Measurements from ENCODE around the gene PPARG.
"Not testable (repeated sequence)": the region's sequence is repeated elsewhere in the genome, so short reads cannot be mapped to it uniquely, and the experiment has no call there.

PPARG gene

DNA sequence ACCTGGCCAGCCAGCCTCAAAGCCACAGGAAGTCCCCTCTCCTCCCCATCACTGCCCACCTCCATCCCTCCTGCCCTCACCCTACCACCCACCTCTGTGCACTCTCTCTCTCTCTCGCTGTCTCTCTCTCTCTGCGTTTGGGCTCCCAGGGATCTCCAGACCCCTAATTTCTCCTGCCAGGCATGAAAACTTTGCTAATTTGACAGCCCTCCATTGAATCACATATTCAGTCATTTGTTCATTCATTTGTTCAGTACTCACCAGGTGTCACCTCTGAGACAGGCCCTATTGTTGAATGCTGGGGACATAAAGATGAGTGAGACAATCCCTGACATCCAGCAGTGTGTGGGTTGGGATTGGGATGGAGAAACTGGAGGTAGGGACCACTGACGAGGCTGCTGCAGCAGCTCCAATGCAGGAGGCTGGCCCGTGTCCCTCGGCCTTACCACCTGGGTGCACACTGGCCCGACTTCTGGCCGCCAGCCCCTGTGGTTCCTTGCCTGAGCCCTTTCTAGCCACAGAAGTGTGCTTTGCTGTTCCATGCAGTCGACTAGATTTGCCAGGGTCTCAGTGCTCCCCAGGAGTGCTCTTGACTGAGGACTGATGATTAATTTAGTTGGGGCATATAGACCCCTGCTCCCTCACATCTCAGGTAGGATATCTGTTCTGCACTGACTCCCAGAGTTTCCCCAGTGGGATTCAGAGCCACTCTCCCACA lies 156.8 kb downstream of the PPARG start:
- Histone ChIP-seq H3K9me3 (ENCODE audit: control insufficient read depth, low read length) (no peaks in the 10 kb centered on the region), H3K4me1 (peaks cover 13% of the 10 kb centered on the region), H3K79me2 (no peaks in the 10 kb centered on the region), H3K27me3 (ENCODE audit: control insufficient read depth, insufficient read depth, low read length) (no peaks in the 10 kb centered on the region), H3K4me3 (ENCODE audit: low read depth, low read length) (no peak overlapping the region), H3K9ac (no peak overlapping the region), H3K27ac (no peak overlapping the region), H3K4me2 (ENCODE audit: low read length) (no peak overlapping the region), H2AFZ (no peak overlapping the region), H3K36me3 (ENCODE audit: control insufficient read depth, insufficient read depth, low read length) (no peaks in the 10 kb centered on the region)
- TF ChIP-seq CTCF (IDR thresholded peaks at IDR 0.05) = no peak

DNA sequence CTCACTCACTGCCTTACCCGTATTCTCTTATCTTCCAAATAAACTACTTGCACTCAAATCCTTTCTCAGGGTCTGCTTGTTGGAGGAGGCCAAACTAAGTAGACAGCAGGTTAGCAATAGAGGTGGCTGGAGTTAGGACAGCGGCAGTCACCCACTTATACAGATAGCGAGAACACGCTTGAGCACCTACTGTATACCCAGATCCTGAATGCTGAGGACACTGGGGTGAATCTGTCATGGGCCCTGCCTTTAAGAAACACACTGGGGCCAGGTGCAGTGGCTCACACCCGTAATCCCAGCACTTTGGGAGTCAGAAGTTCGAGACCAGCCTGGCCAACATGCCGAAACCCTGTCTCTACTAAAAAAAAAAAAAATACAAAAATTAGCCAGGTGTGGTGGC lies 157.4 kb downstream of the PPARG start:
- Histone ChIP-seq H3K4me3 (ENCODE audit: low read depth, low read length) (no peak overlapping the region), H3K79me2 (no peaks in the 10 kb centered on the region), H3K36me3 (ENCODE audit: control insufficient read depth, insufficient read depth, low read length) (no peaks in the 10 kb centered on the region), H3K27me3 (ENCODE audit: control insufficient read depth, insufficient read depth, low read length) (no peaks in the 10 kb centered on the region), H3K4me2 (ENCODE audit: low read length) (no peak overlapping the region), H3K9ac (no peak overlapping the region), H3K9me3 (ENCODE audit: control insufficient read depth, low read length) (no peaks in the 10 kb centered on the region), H3K4me1 (peaks cover 13% of the 10 kb centered on the region), H2AFZ (no peak overlapping the region), H3K27ac (no peak overlapping the region)
- no peak for TF ChIP-seq CTCF (IDR thresholded peaks at IDR 0.05)

- Histone ChIP-seq H3K79me2 (no peaks in the 10 kb centered on the region), H3K4me2 (ENCODE audit: low read length) (no peak overlapping the region), H2AFZ (no peak overlapping the region), H3K9ac (no peak overlapping the region), H3K4me3 (ENCODE audit: low read depth, low read length) (no peak overlapping the region), H3K9me3 (ENCODE audit: control insufficient read depth, low read length) (no peaks in the 10 kb centered on the region), H3K27me3 (ENCODE audit: control insufficient read depth, insufficient read depth, low read length) (no peaks in the 10 kb centered on the region), H3K27ac (no peak overlapping the region), H3K36me3 (ENCODE audit: control insufficient read depth, insufficient read depth, low read length) (no peaks in the 10 kb centered on the region), H3K4me1 (peaks cover 13% of the 10 kb centered on the region)
- no peak for TF ChIP-seq CTCF (IDR thresholded peaks at IDR 0.05)
Observed at GRCh38 chr3:12447075-12447474, 158.2 kb downstream of the PPARG start.

DNA sequence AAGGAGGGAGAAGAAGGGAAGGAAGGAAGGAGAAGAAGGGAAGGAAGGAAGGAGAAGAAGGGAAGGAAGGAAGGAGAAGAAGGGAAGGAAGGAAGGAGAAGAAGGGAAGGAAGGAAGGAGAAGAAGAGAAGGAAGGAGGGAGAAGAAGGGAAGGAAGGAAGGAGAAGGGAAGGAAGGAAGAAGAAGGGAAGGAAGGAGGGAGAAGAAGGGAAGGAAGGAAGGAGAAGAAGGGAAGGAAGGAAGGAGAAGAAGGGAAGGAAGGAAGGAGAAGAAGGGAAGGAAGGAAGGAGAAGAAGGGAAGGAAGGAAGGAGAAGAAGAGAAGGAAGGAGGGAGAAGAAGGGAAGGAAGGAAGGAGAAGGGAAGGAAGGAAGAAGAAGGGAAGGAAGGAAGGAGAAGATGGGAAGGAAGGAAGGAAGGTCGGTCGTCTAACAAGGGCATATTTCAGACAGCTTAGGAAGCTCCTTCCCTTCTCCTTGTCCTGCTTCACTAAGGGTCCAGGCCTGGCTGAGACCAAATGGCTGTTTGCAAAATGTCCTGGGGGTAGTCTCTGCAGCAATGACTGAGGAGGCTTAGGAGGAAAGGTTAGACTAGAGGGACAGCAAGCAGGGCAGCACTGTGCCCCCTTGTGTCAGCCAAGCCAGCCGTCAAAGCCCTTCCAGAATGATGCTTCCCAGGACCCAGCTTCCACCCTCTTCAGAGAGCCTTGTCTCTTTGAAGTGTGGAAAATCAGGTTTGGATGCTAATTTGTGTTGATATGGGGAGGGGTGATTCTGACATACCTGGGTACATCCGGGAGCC lies 159.7 kb downstream of the PPARG start:
- not testable (repeated sequence) for H2AFZ ChIP-seq; H3K27ac ChIP-seq; H3K9ac ChIP-seq; H3K27me3 ChIP-seq (ENCODE audit: control insufficient read depth, insufficient read depth, low read length); H3K9me3 ChIP-seq (ENCODE audit: control insufficient read depth, low read length); H3K4me3 ChIP-seq (ENCODE audit: low read depth, low read length); H3K79me2 ChIP-seq; H3K36me3 ChIP-seq (ENCODE audit: control insufficient read depth, insufficient read depth, low read length); H3K4me2 ChIP-seq (ENCODE audit: low read length)
- H3K4me1 ChIP-seq = peaks cover 13% of the 10 kb centered on the region

- H3K9ac ChIP-seq = no peak overlapping the region
- TF ChIP-seq CTCF (IDR thresholded peaks at IDR 0.05) = no peak
- H3K4me2 ChIP-seq (ENCODE audit: low read length) = no peak overlapping the region
- no peaks in the 10 kb centered on the region for H3K36me3 ChIP-seq (ENCODE audit: control insufficient read depth, insufficient read depth, low read length)
- no peak overlapping the region for H3K4me3 ChIP-seq (ENCODE audit: low read depth, low read length)
- H2AFZ ChIP-seq = no peak overlapping the region
- peaks cover 1% of the 10 kb centered on the region for H3K4me1 ChIP-seq
- no peak overlapping the region for H3K27ac ChIP-seq
- H3K79me2 ChIP-seq = no peaks in the 10 kb centered on the region
- H3K9me3 ChIP-seq (ENCODE audit: control insufficient read depth, low read length) = no peaks in the 10 kb centered on the region
- H3K27me3 ChIP-seq (ENCODE audit: control insufficient read depth, insufficient read depth, low read length) = no peaks in the 10 kb centered on the region
Observed at GRCh38 chr3:12449889-12450682, 161.2 kb downstream of the PPARG start.
